ENCODE measurements around the gene RNF115.

DNA sequence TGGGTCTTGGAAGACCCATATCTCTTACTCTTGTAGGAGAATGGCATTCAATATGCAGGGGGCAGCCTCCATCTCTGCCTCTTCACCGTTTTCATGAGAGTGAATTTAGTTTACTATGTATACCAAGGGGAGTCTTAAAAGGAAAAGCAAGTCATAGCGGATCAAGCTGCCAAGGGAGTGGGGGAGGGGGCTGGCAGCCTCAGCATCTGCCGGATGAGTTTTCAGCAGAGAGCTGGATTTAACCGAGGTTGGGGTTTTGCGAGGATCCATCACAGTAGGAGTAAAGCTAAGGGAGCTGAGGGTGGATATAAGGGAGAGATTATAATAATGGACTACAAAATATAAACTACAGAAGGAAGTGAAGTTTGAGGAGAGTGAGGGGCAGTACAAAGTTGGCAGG lies 94.7 kb downstream of the RNF115 start:
- TF ChIP-seq, protein P1, sequence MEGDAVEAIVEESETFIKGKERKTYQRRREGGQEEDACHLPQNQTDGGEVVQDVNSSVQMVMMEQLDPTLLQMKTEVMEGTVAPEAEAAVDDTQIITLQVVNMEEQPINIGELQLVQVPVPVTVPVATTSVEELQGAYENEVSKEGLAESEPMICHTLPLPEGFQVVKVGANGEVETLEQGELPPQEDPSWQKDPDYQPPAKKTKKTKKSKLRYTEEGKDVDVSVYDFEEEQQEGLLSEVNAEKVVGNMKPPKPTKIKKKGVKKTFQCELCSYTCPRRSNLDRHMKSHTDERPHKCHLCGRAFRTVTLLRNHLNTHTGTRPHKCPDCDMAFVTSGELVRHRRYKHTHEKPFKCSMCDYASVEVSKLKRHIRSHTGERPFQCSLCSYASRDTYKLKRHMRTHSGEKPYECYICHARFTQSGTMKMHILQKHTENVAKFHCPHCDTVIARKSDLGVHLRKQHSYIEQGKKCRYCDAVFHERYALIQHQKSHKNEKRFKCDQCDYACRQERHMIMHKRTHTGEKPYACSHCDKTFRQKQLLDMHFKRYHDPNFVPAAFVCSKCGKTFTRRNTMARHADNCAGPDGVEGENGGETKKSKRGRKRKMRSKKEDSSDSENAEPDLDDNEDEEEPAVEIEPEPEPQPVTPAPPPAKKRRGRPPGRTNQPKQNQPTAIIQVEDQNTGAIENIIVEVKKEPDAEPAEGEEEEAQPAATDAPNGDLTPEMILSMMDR (IDR thresholded peaks at IDR 0.05), result no peak
- no peak for TF ChIP-seq POLR2A (IDR thresholded peaks at IDR 0.05)

Measured in ovary (tissue), 3 donors.